NCI-H526 treated with DMSO at 0.1 percent for 48 hours (cell line): Measurements from ENCODE around the gene DACH1.

ENCODE experiments used
- DNase-seq: peaks from one replicate; lab custom pipeline; 2025; lab: John Stamatoyannopoulos, UW

The DACH1 gene

GRCh38 chr13:71774863-71775262, 92.1 kb downstream of the DACH1 start:
- DNase-seq, result no peak

- no peak for DNase-seq
These were observed 93.5 kb downstream of the DACH1 start for GRCh38 chr13:71773531-71773930.

GRCh38 chr13:71772361-71772760, 94.6 kb downstream of the DACH1 start:
- no peak for DNase-seq

GRCh38 chr13:71771144-71771543, 95.9 kb downstream of the DACH1 start:
- DNase-seq, result no peak

- DNase-seq, result no peak
These were observed 96.3 kb downstream of the DACH1 start for GRCh38 chr13:71770710-71771109.

- DNase-seq, result no peak
These were observed 98.1 kb downstream of the DACH1 start for GRCh38 chr13:71768881-71769280.

- no peak for DNase-seq
These were observed 107.1 kb downstream of the DACH1 start for GRCh38 chr13:71759651-71760511.

GRCh38 chr13:71758828-71759227, 108.2 kb downstream of the DACH1 start:
- DNase-seq, result no peak

GRCh38 chr13:71754407-71754974, 112.5 kb downstream of the DACH1 start:
- no peak for DNase-seq

GRCh38 chr13:71752775-71753513, 114.1 kb downstream of the DACH1 start:
- DNase-seq, result no peak

- peak; percentile 62 for DNase-seq
These were observed 115.9 kb downstream of the DACH1 start for GRCh38 chr13:71751073-71751472.

GRCh38 chr13:71730267-71730666, 136.7 kb downstream of the DACH1 start:
- no peak for DNase-seq

- DNase-seq, result no peak
These were observed 137.6 kb downstream of the DACH1 start for GRCh38 chr13:71729441-71729840.

- no peak for DNase-seq
These were observed 139.3 kb downstream of the DACH1 start for GRCh38 chr13:71727662-71728061.

- no peak for DNase-seq
These were observed 140.0 kb downstream of the DACH1 start for GRCh38 chr13:71727042-71727441.

- no peak for DNase-seq
These were observed 144.8 kb downstream of the DACH1 start for GRCh38 chr13:71722206-71722605.

GRCh38 chr13:71721104-71721503, 145.9 kb downstream of the DACH1 start:
- no peak for DNase-seq

- DNase-seq, result no peak
These were observed 148.1 kb downstream of the DACH1 start for GRCh38 chr13:71718931-71719330.

GRCh38 chr13:71714802-71715375, 152.1 kb downstream of the DACH1 start:
- no peak for DNase-seq

GRCh38 chr13:71712988-71713653, 153.9 kb downstream of the DACH1 start:
- DNase-seq, result no peak

- no peak for DNase-seq
These were observed 162.3 kb downstream of the DACH1 start for GRCh38 chr13:71704656-71705055.

GRCh38 chr13:71703138-71703537, 163.9 kb downstream of the DACH1 start:
- DNase-seq, result no peak
